Lower lobe of right lung (tissue), 2 donors: Measurements from ENCODE around the gene ORMDL3. TPM values are rescaled to one million over a fixed set of nuclear protein-coding genes. Genes with fewer than 3 reads are reported as not detected.
"Not testable (repeated sequence)": the region's sequence is repeated elsewhere in the genome, so short reads cannot be mapped to it uniquely, and the experiment has no call there.

Source experiments
- ATAC-seq, 2 donors: fragments of 200-7000 bp; cut with Tn5 transposase; one replicate each; pipeline ENCODE4 v1.9.1; 2020 to 2022; ENCODE audit warnings: mild to moderate bottlenecking in 2 of 2, moderate library complexity in 2 of 2
- DNase-seq: peaks from one replicate; pipeline ENCODE4 v3.0.0-alpha.2; 2020
- H3K27ac ChIP-seq: fragments of 200-600 bp; one replicate; pipeline ENCODE4 v1.8.0; 2022
- H3K27me3 ChIP-seq: fragments of 200-600 bp; one replicate; pipeline ENCODE4 v1.8.0; 2022; ENCODE audit warnings: low read depth
- H3K36me3 ChIP-seq: fragments of 200-600 bp; one replicate; pipeline ENCODE4 v1.8.0; 2022; ENCODE audit warnings: mild to moderate bottlenecking
- H3K4me1 ChIP-seq: fragments of 200-600 bp; one replicate; pipeline ENCODE4 v1.8.0; 2022
- H3K4me3 ChIP-seq: fragments of 200-600 bp; one replicate; pipeline ENCODE4 v1.8.0; 2022; ENCODE audit warnings: mild to moderate bottlenecking
- H3K9me3 ChIP-seq: fragments of 200-600 bp; one replicate; pipeline ENCODE4 v1.8.0; 2022
- CTCF ChIP-seq: fragments of 200-600 bp; IDR thresholded peaks from one replicate; pipeline ENCODE4 v1.8.0; 2022; ENCODE audit warnings: antibody characterized with exemption, mild to moderate bottlenecking
- intact Hi-C: fragments of 100-400 bp; cut with DNase I; formaldehyde crosslinking; loops from one replicate; pipeline ENCODE4 v1.11.0; 2022
- total RNA-seq: library from RNA; stranded (reverse); fragmentation: NEBNext Ultra II Directional; extraction: Animal tissue kit (Norgen Biotek cat#: 25700); gene quantifications from one replicate; pipeline ENCODE4 v1.2.1, GENCODE V29; 2021
- donor health status: DM: no; HTN: yes; CAD: no; lungs with severe emphysema.

Gene ORMDL3
- total RNA-seq, 1 donor from 2014 or later, result 61.3 TPM

DNA sequence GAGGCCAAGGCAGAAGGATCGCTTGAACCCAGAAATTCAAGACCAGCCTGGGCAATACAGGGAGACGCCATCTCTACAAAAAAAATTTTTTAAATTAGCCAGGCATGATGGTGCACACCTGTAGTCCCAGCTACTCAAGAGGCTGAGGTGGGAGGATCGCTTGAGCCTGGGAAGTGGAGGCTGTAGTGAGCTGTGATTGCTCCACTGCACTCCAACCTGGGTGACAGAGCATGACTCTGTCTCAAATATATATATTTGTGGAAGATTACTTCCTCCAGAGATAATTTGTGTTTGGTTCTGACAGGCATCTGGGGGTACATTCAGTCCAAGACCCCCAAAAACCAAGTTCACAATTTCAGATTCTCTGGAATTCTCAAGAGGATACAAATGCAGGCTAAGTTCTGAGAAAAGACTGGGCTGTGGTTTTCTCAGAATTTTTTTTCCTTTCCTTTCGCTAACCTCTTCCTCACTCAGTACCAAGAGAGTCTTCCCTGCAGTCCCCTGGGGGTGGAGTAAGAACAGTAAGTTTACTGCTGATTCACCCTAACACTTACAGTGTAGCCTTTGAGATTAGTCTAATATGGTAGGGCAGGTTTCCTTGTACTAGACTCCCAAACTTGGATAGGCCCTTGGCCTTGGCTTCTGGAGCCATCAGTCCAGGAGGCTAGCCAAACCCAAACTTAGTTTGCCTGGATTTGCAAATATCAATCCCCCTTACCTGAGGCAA, 24.1 kb downstream of the ORMDL3 start:
- H3K4me3 ChIP-seq, result no peak overlapping the region
- H3K27ac ChIP-seq, result no peak overlapping the region
- ATAC-seq (no peak), DNase-seq (no peak)
- no peaks in the 10 kb centered on the region for H3K27me3 ChIP-seq
- no peaks in the 10 kb centered on the region for H3K9me3 ChIP-seq
- no peak for TF ChIP-seq CTCF
- no peaks in the 10 kb centered on the region for H3K4me1 ChIP-seq
- intact Hi-C loops, result no loop called here
- H3K36me3 ChIP-seq, result no peaks in the 10 kb centered on the region

DNA sequence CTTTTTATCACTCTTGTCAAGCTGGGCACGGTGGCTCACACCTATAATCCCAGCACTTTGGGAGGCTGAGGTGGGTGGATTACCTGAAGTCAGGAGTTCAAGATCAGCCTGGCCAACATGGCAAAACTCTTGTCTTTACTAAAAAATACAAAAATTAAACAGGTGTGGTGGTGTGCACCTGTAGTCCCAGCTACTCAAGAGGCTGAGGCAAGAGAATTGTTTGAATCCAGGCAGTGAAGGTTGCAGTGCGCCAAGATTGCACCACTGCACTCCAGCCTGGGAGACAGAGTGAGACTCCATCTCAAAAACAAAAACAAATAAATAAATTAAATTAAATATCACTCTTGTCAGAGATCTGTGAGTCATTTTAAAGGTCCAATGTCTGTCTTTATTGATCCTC, 25.4 kb downstream of the ORMDL3 start:
- H3K4me3 ChIP-seq, intact Hi-C loops, H3K27ac ChIP-seq, H3K9me3 ChIP-seq, ATAC-seq, H3K36me3 ChIP-seq, H3K4me1 ChIP-seq, H3K27me3 ChIP-seq, DNase-seq: not testable (repeated sequence)

DNA sequence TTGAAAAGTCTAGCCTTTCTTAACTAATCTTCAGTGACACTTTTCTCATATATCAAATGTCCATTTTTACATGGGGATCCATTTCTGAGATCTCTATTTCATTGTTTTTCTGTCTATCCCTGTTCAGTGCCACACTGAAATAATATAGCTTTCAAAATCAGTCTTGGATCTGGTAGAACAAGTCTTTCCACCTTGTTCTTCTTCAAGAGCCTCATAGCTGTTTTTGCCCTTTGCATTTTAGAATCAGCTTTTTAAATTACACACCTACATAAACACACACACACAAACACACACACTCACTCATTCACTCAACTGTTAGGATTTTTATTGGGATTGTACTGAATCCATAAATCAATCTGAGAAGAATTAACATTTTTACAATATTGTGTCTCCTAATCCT, 28.2 kb downstream of the ORMDL3 start:
- Histone ChIP-seq H3K4me1 (no peaks in the 10 kb centered on the region), H3K27me3 (no peaks in the 10 kb centered on the region), H3K36me3 (no peaks in the 10 kb centered on the region), H3K4me3 (no peak overlapping the region), H3K9me3 (no peaks in the 10 kb centered on the region), H3K27ac (no peak overlapping the region)
- ATAC-seq (peak in 1 of 2 donors; percentile 37), DNase-seq (no peak)
- intact Hi-C loops, result no loop called here
- TF ChIP-seq CTCF, result no peak

- intact Hi-C loops, result no loop called here
- H3K9me3 ChIP-seq, result no peaks in the 10 kb centered on the region
- H3K27ac ChIP-seq, result no peak overlapping the region
- H3K27me3 ChIP-seq, result no peaks in the 10 kb centered on the region
- no peaks in the 10 kb centered on the region for H3K36me3 ChIP-seq
- no peaks in the 10 kb centered on the region for H3K4me1 ChIP-seq
- TF ChIP-seq CTCF, result no peak
- ATAC-seq (no peak), DNase-seq (no peak)
- no peak overlapping the region for H3K4me3 ChIP-seq
Observed at GRCh38 chr17:39898088-39898487, 29.3 kb downstream of the ORMDL3 start.

- intact Hi-C loops, result no loop called here
- Histone ChIP-seq H3K27me3 (no peaks in the 10 kb centered on the region), H3K27ac (no peak overlapping the region), H3K9me3 (no peaks in the 10 kb centered on the region), H3K4me1 (no peaks in the 10 kb centered on the region), H3K36me3 (no peaks in the 10 kb centered on the region), H3K4me3 (no peak overlapping the region)
- no peak for DNase-seq
- no peak for ATAC-seq
- TF ChIP-seq CTCF, result no peak
Observed at GRCh38 chr17:39894681-39895376, 32.6 kb downstream of the ORMDL3 start.

- Histone ChIP-seq H3K36me3 (no peaks in the 10 kb centered on the region), H3K27me3 (peaks cover 4% of the 10 kb centered on the region), H3K27ac (no peak overlapping the region), H3K4me3 (no peak overlapping the region), H3K4me1 (no peaks in the 10 kb centered on the region), H3K9me3 (no peaks in the 10 kb centered on the region)
- intact Hi-C loops, result no loop called here
- no peak for ATAC-seq
- no peak for DNase-seq
- no peak for TF ChIP-seq CTCF
Observed at GRCh38 chr17:39889200-39889599, 38.2 kb downstream of the ORMDL3 start.
